Bronchial epithelial cell (primary cell): ENCODE results near the gene TMEM54. TPM values are rescaled to one million over a fixed set of nuclear protein-coding genes. Genes with fewer than 3 reads are reported as not detected.

Experiments
- DNase-seq: peaks from one replicate; pipeline ENCODE4 v3.0.0-alpha.2; 2010; ENCODE audit warnings: low read depth
- FAIRE-seq: peaks from 2 replicates; lab custom pipeline; 2011; peaks lifted over from hg19 to GRCh38; lab: Jason Lieb, UNC
- H3K27me3 ChIP-seq: 2 replicates; pipeline ENCODE4 v1.5.1; 2011; ENCODE audit warnings: low read length; ENCODE audit not compliant: control insufficient read depth, insufficient read depth
- H3K36me3 ChIP-seq: 2 replicates; pipeline ENCODE4 v1.5.1; 2011; ENCODE audit warnings: low read length; ENCODE audit not compliant: control insufficient read depth, insufficient read depth
- H3K4me3 ChIP-seq: 2 replicates; pipeline ENCODE4 v1.5.1; 2011; ENCODE audit warnings: mild to moderate bottlenecking, low read depth, low read length, control low read depth
- CTCF ChIP-seq: IDR thresholded peaks from 2 replicates; pipeline ENCODE4 v1.5.1; 2011; ENCODE audit warnings: mild to moderate bottlenecking, moderate library complexity, low read length, control low read depth, inconsistent platforms; ENCODE audit not compliant: insufficient read depth, severe bottlenecking
- total RNA-seq: library from RNA; depleted of rRNA; stranded (reverse); fragments of >200 nt; gene quantifications from 2 replicates; pipeline ENCODE4 v1.2.1, GENCODE V29; 2014

Gene TMEM54
- total RNA-seq, 1 donor from 2014 or later, result 112 TPM

- Histone ChIP-seq H3K36me3 (no peaks in the 10 kb centered on the region), H3K4me3 (no peak overlapping the region), H3K27me3 (no peaks in the 10 kb centered on the region)
- TF ChIP-seq CTCF, result no peak
- DNase-seq (no peak), FAIRE-seq (no peak)
These were observed 25.4 kb upstream of the TMEM54 start for GRCh38 chr1:32926562-32926961.

- Histone ChIP-seq H3K27me3 (no peaks in the 10 kb centered on the region), H3K4me3 (no peak overlapping the region), H3K36me3 (no peaks in the 10 kb centered on the region)
- FAIRE-seq (no peak), DNase-seq (peak; percentile 32)
- peak; percentile 12 for TF ChIP-seq CTCF
These were observed 24.4 kb upstream of the TMEM54 start for GRCh38 chr1:32925403-32926162.

GRCh38 chr1:32924881-32925344, 23.7 kb upstream of the TMEM54 start:
- FAIRE-seq (no peak), DNase-seq (no peak)
- no peak for TF ChIP-seq CTCF
- H3K36me3 ChIP-seq, result no peaks in the 10 kb centered on the region
- no peaks in the 10 kb centered on the region for H3K27me3 ChIP-seq
- H3K4me3 ChIP-seq, result no peak overlapping the region

GRCh38 chr1:32920833-32921232, 19.6 kb upstream of the TMEM54 start:
- no peaks in the 10 kb centered on the region for H3K36me3 ChIP-seq
- no peaks in the 10 kb centered on the region for H3K27me3 ChIP-seq
- no peak overlapping the region for H3K4me3 ChIP-seq
- FAIRE-seq, result no peak
- TF ChIP-seq CTCF, result no peak
- no peak for DNase-seq

GRCh38 chr1:32919811-32920733, 18.9 kb upstream of the TMEM54 start:
- TF ChIP-seq CTCF, result no peak
- no peak overlapping the region for H3K4me3 ChIP-seq
- no peaks in the 10 kb centered on the region for H3K36me3 ChIP-seq
- FAIRE-seq (no peak), DNase-seq (no peak)
- H3K27me3 ChIP-seq, result no peaks in the 10 kb centered on the region
